NCI-H460 (cell line): ENCODE measurements around the gene ZDHHC24. TPM values are rescaled to one million over a fixed set of nuclear protein-coding genes. Genes with fewer than 3 reads are reported as not detected.

Experiments
- DNase-seq: peaks from one replicate; pipeline ENCODE4 v3.0.0-alpha.2; 2016; ENCODE audit warnings: low read depth; ENCODE audit errors: extremely low read depth
- total RNA-seq: library from RNA; depleted of rRNA; stranded (reverse); fragments of >200 nt; shearing (Covaris generic); gene quantifications from 2 replicates; pipeline ENCODE4 v1.2.3, GENCODE V29; 2014

Gene ZDHHC24
- total RNA-seq, 1 experiment from 2014 or later, result 8.0 TPM

DNA sequence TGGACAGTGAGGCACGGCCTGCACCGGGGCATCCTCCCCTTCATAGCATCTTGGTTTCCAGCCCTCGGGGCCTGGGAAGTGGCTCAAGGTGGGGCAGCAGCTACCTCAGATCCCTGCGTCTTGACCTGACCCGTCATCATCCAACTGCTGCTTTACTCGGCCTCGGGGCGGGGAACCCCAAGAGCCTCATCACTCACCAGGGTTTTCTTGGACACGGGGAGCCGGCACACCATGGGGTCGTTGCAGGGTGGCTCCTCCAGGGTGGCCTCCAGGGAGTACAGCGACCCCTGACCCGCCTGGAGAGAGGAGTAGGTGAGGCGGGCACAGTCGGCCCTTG, 21.9 kb upstream of the ZDHHC24 start:
- no peak for DNase-seq

DNA sequence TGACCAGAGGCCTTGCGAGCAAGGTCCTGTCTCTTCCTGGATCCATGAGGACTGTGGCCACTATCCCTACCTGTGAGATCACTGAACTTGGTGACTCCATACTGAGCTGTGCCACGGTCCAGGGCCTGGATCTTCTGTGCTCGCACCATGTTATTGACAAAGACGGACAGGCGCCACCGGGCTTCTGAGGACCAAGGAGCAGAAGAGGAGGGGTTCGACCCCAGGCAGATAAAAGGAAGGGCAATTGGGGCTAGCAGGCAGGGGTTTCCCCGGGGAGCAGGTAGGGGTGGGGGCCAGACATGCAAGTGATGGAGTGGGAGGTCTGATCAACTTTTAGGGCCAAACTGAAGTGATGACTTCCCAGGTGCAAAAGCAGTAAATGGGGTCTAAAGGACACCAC, 20.4 kb upstream of the ZDHHC24 start:
- no peak for DNase-seq

DNA sequence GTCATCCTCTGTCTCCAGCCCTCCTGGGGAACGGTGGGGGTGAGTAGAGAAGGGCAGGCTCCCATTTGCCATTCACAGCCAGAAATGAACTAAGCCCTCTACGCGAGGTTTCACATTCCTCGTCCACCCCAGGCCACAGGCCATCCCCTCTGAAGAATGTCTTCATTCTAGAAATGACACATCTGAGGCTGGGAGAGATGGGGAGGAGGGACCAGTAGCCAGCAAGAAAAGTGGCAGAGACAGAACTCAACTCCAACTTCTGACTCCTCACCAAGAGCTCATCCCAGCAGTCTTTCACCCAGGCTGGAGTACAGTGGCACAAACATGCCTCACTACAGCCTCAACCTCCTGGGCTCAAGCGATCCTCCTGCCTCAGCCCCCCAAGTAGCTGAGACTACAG, 19.1 kb upstream of the ZDHHC24 start:
- DNase-seq, result no peak

DNA sequence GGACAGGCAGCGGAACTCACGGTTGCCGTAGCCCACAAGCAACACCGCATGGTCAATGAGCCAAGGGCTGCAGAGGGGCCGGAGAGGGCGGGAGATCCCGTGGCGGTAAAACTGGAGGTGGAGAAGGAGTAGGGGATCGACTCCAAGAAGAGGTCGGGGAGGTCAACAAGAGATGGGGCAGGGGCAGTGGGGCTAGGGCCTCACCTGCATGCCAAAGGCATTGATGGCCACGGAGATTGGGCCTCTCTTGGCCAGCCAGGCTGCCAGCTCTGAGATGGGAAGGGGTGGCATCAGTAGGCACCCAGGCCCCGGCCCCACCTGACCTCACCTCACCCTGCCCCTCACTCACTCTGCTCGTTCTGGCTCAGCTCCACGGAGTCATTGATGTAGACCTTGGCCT, 18.7 kb upstream of the ZDHHC24 start:
- DNase-seq, result no peak

DNA sequence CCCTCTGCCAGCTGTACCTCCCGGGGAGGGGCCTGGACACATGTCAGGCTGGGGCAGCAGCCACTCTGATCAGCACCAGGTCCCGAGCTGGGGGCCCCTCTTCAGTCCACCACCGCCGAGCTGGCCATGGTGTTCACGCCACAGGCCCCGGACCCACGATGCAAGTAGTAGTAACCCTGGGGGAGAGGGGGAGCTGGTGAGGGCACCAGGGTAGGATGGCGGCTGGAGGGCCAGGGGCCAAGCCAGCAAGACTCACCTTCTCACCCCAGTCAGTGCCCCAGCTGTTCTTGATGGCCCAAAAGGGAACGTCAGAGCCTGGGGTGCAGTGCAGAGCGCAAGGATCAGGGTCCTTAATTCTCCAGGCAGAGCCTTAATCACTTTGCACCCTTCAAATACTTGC, 18.0 kb upstream of the ZDHHC24 start:
- DNase-seq, result no peak

DNA sequence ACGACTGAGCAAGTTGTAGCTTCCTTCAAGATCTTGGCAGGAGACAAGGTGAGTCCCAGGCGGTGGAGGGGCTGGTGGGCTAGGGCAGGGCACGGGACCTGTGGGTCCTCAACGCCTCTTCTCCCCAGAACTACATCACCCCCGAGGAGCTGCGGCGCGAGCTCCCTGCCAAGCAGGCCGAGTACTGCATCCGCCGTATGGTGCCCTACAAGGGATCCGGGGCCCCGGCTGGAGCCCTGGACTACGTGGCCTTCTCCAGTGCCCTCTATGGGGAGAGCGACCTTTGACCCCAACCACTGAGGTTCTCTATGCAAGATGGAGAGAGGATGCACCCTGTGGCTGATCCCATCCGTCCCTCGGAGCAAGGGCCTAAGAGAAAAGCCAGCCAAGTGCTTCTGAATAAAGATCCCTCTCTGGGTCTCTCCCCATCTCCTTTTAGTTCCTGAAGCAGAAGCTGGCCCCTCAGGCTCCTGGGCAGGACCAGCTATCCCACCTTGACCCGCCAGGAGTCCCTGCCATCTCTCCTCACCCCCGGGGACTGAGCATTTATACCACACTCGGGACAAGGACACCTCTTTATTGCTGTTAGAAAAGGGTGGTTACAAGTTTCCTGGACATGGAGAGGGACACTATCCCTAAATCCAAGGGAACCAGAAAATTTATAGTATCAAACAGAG, 17.2 kb upstream of the ZDHHC24 start:
- DNase-seq, result no peak

DNA sequence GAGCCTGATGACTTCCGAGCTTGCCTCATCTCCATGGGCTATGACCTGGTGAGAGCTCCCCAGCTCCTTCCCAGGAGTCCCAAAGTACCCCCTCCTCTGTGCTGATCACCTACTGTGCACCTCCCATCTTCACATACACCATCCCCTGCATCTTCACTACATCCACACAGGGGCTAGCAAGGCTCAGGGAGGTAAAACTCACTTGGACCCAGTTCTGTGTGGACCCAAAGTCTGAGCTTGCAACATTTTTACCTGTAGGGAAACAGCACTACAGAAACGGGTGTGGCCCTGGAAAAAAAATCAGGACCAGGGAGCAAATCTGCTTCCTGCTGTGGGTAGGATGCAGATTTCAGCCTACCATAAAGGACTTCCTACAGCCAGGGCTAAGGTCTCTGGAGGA, 16.4 kb upstream of the ZDHHC24 start:
- no peak for DNase-seq

DNA sequence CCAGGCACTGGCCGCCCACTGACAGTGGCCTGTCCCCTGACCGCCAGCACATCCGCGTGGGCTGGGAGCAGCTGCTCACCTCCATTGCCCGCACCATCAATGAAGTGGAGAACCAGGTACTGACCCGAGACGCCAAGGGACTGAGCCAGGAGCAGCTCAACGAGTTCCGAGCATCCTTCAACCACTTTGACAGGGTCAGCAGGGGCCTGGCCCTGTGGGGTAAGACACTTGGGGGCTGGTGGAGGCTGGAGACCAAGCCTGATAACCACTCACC, 16.1 kb upstream of the ZDHHC24 start:
- DNase-seq, result no peak

DNA sequence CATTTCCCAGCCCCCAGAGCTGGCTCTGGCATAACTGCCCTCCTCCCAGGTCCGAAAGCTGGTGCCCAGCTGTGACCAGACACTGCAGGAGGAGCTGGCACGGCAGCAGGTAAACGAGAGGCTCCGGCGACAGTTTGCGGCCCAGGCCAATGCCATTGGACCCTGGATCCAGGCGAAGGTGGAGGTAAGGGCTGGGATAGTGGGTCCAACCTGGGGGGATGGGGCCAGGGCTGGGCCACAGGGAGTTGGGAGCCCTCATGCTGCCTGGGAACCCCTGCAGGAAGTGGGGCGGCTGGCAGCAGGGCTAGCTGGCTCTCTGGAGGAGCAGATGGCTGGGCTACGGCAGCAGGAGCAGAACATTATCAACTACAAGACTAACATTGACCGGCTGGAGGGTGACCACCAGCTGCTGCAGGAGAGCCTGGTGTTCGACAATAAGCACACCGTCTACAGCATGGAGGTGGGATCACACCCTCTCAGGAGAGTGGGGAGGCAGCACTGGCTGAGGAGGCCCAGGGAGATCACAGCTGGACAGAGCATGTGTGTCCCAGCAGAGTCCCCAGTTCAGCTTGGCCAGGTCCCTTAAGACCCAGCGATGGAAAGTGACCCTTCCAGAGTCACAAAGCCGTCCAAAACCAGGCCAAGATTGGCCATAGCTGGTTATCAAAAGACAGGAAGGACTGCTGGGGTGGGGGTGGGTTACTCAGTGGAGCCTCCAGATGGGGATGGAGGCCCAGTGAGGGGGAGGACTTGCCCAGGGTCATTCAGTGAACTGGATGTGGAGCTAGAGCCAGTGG, 15.5 kb upstream of the ZDHHC24 start:
- DNase-seq, result no peak

DNA sequence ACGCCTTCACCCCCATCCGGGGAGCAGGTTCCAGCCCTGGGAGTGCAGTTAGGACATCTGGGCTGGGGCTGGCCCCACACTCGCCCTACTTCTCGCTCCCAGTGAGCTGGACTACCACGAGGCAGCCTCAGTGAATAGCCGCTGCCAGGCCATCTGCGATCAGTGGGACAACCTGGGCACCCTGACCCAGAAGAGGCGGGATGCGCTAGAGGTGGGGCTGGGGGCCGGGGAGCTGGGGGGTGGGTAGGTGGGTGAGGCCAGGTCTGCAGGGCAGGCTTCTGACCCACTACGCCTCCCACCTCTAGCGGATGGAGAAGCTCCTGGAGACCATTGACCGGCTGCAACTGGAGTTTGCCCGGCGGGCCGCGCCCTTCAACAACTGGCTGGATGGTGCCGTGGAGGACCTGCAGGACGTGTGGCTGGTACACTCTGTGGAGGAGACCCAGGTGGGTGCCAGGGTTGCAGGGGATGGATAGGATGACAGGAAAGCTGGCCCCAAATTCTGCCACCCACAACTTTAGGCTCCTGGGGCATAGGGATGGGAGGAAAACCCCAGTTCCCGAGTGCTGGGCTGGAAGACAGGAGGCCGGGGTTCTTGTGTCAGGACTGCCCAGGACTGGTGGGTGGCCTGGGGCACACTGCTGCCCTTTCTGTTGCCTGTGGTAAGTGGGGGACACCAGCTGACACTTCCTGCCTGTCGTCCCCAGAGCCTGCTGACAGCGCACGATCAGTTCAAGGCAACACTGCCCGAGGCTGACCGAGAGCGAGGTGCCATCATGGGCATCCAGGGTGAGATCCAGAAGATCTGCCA, 14.2 kb upstream of the ZDHHC24 start:
- no peak for DNase-seq

DNA sequence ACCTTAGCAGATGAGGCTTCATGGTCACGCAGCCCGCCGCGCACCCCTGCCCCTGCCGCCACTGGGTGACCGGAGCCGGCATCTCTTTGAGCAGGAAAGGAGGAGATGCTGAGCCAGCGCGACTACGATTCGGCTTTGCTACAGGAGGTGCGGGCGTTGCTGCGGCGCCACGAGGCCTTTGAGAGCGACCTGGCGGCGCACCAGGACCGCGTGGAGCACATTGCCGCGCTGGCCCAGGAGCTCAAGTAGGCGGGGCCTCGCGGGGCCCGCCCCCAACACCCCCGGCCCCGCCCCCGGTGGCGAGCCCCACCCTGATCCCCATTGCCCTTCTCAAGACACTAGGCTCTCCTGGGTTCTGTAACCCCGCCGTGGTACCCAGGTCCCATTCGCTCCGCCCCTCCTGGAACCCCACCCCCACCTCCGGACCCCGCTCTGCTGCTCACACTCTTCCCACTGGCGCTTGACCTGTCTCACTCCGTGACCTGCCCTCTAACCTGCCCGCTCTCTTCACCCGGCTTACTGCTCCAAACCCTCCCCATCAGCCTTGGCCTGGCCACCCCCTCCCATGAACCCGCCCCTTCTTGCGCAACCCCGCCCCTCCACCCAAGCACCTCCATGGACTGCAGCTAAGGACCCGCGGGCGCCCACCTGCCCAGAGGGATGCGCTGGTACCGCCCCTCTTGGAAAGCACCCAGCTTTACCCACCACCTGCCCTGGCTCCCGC, 13.5 kb upstream of the ZDHHC24 start:
- no peak for DNase-seq

DNA sequence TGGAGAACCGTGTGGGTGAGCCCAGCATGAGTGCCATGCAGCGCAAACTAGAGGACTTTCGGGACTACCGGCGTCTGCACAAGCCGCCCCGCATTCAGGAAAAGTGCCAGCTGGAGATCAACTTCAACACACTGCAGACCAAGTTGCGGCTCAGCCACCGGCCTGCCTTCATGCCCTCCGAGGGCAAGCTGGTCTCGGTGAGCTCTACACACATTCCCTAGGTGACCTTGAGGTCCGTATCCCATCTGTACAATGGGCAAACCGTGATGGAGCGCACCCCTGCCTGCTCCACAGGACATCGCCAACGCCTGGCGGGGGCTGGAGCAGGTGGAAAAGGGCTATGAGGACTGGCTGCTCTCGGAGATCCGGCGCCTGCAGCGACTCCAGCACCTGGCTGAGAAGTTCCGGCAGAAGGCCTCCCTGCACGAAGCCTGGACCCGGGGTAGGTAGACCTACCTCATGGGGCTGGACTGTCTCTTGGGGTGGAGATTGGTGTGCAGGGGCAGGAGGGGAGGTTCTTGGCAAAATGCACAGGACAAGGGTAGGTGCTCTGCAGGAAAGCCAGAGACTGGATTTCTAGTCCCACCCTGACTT, 12.0 kb upstream of the ZDHHC24 start:
- no peak for DNase-seq

DNA sequence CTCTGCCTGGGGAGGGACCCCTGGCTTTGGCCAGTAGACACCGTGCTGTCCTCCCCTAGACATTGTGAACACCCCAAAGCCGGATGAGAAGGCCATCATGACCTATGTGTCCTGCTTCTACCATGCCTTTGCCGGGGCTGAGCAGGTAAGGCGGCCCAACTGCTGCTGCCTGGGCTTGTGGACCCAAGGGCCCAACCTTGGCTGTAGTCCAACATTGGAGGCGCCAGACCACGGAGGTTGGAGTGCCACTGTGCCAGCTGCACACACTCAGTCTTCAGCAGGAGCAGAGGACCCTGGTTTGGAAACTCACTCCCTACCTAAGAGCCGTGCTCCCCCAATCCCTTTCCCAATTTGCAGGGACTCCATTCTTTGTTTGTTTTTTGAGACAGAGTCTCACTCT, 10.2 kb upstream of the ZDHHC24 start:
- no peak for DNase-seq

DNA sequence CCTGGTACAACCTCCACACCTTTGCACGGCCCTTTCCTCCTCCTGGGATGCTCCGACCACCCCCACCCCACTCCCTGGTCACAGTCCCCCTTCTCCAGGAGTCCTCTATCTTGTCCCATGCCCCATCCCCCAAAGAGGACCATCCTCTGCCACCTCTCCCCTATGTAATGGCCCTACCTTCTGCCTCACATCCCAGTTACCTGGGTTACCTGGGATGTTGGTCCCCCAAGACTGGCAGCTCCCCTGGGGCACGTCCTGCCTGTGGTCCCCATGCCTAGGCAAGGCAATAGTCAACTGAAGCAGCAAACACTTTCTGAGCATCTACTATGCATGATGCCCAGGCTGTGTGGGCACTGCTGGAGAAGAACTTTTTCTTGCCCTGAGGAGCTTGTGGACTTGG, 9.6 kb upstream of the ZDHHC24 start:
- DNase-seq, result no peak

DNA sequence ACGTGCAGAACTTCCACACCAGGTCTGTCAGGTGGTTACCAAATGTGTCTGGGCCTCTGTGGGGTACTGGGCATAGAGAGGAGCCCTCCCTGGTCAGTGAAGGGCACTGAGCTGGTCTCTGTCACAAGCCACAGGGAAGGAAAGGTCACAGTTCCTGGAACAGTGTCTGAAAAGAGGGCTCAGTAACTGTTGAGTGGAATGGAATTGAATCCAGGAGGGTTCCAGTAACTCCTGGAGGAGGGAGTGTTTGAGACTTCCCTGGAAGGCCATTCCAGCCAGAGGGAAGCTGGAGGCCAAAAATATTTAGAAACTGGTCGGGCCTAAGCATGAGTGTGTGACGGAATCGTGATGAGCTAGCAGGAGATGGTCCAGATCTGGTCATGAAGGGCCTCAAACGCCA, 8.8 kb upstream of the ZDHHC24 start:
- DNase-seq, result no peak

DNA sequence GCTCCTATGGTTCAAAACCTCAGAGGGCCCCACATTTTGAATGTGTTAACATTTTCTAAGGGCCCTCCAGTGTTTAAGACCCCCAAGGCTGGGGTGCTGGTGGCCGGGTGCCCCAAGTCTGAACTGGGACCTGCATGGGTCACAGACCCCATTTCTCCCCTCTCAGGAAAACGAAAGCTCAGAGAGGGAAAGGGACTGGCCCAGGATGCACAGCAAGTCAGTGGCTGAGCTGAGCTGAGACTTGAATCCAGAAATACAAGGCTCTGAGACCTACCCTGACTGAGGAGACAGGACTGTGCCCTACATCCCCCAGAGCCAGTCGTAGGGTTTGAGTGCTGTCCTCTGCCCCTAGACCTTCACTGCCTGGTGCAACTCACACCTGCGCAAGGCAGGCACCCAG, 5.0 kb upstream of the ZDHHC24 start:
- DNase-seq, result no peak

DNA sequence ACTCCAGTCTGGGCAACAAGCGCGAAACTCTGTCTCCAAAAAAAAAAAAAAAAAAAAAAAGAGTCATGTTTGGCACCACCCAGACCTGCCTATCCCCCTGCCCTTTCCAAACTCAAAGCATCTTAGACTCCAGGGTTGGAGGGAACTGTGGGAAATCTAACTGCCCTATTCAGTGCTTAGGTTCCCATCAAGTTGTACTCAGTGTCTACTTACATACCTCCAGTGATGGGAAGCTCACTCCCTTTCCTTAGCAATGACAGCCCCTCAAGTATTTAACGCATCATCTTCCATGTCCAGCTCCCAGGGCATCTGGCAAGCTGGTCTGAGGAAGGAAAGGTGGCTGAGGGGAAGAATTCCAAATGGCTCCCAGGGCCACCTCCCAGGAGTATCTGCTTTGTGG, 3.8 kb upstream of the ZDHHC24 start:
- no peak for DNase-seq

DNA sequence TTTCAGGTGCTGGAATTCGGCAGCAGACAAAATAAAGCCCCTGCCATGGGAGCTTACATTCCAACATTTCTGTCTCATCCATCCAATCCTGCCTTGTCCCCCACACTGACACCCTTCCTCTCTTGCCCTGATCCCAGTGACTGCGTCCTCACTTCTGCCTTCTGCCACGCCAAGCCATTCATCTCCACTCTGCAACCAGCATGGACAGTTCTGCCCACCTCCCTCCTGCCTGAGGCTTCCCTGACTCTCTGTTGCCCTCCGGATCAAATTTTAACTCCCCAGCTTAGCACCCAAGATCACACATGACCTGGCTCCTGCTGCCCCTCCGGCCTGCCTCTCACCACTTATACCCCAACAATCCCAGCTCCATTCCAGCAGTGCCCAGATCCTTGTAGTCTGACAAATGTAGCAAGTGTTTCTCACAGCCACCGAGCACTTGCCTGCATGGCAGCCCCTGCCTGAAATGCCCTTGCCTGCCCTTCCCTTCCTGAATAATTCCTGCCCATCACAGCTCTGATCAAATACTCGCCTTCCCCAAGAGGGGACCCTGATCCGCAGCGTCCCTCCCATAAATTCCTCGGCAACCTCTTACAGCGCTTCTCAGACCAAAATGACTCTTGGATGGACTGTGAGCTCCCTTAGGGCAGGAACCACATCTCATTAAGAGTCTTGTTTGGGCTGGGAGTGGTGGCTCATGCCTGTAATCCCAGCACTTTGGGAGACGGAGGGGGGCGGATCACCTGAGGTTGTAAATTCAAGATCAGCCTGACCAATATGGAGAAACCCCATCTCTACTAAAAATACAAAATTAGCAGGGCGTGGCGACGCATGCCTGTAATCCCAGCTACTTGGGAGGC, 3.2 kb upstream of the ZDHHC24 start:
- DNase-seq, result no peak

DNA sequence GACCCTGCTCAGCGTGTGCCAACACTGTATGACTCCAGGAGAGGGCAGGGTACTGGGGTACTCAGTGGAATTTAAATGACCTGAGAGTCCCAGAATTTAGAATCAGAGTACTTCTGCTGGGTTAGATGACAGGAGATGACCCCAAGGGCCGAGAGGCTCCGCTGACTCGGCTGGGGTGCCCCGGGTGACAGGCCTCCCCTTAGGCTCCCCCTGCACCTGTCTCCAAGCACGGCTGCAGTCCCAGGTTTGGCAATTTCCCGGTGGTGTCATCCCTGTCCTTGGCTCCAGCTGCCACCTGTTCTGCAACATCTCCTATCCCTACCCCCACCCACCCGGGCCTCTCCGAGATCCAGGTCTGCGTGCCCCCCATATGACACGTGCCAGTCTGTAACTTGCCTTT, 2.2 kb upstream of the ZDHHC24 start:
- no peak for DNase-seq

DNA sequence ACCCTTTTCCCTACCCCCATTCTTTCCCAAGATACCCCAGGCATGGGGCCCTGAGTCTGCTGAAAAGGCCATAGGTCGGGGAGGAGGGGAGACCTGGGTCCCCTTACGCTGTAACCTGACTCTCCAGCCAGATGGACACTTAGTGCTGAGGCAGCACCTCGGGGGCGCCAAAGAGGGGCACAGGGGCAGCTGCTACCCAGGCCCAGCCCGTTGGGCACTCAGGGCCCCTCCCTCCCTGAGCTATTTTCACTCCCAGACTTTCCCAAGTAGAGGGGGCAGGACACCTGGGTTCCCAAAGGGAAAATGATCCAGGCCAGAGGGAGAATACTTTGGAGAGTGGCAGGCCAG, 1.8 kb upstream of the ZDHHC24 start:
- DNase-seq, result no peak
